HS-27A (cell line): ENCODE data around the gene ZNF385B.

Source experiments
- DNase-seq: peaks from one replicate; pipeline ENCODE4 v3.0.0-alpha.2; 2012; ENCODE audit warnings: low read depth, missing footprints

The ZNF385B gene

GRCh38 chr2:179584760-179585159 is 276.7 kb downstream of the ZNF385B start:
- DNase-seq, result no peak

GRCh38 chr2:179581605-179582004 is 279.8 kb downstream of the ZNF385B start:
- DNase-seq, result no peak

GRCh38 chr2:179580378-179581146 is 280.9 kb downstream of the ZNF385B start:
- DNase-seq, result no peak

- DNase-seq, result no peak
These were observed 281.6 kb downstream of the ZNF385B start for GRCh38 chr2:179579800-179580199.

GRCh38 chr2:179578171-179578916 is 283.1 kb downstream of the ZNF385B start:
- DNase-seq, result no peak

GRCh38 chr2:179574061-179574519 is 287.3 kb downstream of the ZNF385B start:
- DNase-seq, result no peak

- DNase-seq, result no peak
These were observed 288.9 kb downstream of the ZNF385B start for GRCh38 chr2:179572544-179572943.

- no peak for DNase-seq
These were observed 289.7 kb downstream of the ZNF385B start for GRCh38 chr2:179571721-179572120.

- DNase-seq, result no peak
These were observed 290.2 kb downstream of the ZNF385B start for GRCh38 chr2:179571252-179571651.

GRCh38 chr2:179569831-179570233 is 291.6 kb downstream of the ZNF385B start:
- DNase-seq, result no peak

GRCh38 chr2:179565807-179566206 is 295.6 kb downstream of the ZNF385B start:
- DNase-seq, result no peak

- no peak for DNase-seq
These were observed 299.0 kb downstream of the ZNF385B start for GRCh38 chr2:179562330-179562885.

- no peak for DNase-seq
These were observed 299.7 kb downstream of the ZNF385B start for GRCh38 chr2:179561702-179562101.

- DNase-seq, result no peak
These were observed 301.1 kb downstream of the ZNF385B start for GRCh38 chr2:179560257-179560735.

GRCh38 chr2:179559108-179559806 is 302.2 kb downstream of the ZNF385B start:
- no peak for DNase-seq

GRCh38 chr2:179558010-179558934 is 303.1 kb downstream of the ZNF385B start:
- no peak for DNase-seq

GRCh38 chr2:179556425-179556824 is 305.0 kb downstream of the ZNF385B start:
- DNase-seq, result no peak

- DNase-seq, result no peak
These were observed 305.6 kb downstream of the ZNF385B start for GRCh38 chr2:179555691-179556283.

GRCh38 chr2:179554639-179555386 is 306.6 kb downstream of the ZNF385B start:
- DNase-seq, result no peak

GRCh38 chr2:179553382-179553781 is 308.0 kb downstream of the ZNF385B start:
- DNase-seq, result no peak
